H9 (cell line): Measurements from ENCODE around the gene SMIM36. TPM values are rescaled to one million over a fixed set of nuclear protein-coding genes. Genes with fewer than 3 reads are reported as not detected.

Experiments used
- DNase-seq: peaks from one replicate; pipeline ENCODE4 v3.0.0-alpha.2; 2017
- H2AFZ ChIP-seq: one replicate; pipeline ENCODE4 v1.6.1; 2013; ENCODE audit warnings: mild to moderate bottlenecking, low read length, control low read depth, moderate library complexity
- H2AK5ac ChIP-seq: 2 replicates; pipeline ENCODE4 v1.6.1; 2013; ENCODE audit warnings: low read length, control low read depth, mixed read lengths; ENCODE audit not compliant: insufficient read length
- H2BK120ac ChIP-seq: one replicate; pipeline ENCODE4 v1.6.1; 2013; ENCODE audit warnings: low read depth, mild to moderate bottlenecking, low read length, control low read depth, inconsistent platforms; ENCODE audit not compliant: poor library complexity, severe bottlenecking
- H2BK12ac ChIP-seq: 2 replicates; pipeline ENCODE4 v1.6.1; 2013; ENCODE audit warnings: low read length, control low read depth, mixed read lengths, low read depth; ENCODE audit not compliant: insufficient read length
- H2BK15ac ChIP-seq: 2 replicates; pipeline ENCODE4 v1.6.1; 2013; ENCODE audit warnings: low read depth, low read length, control low read depth
- H2BK20ac ChIP-seq: one replicate; pipeline ENCODE4 v1.6.1; 2013; ENCODE audit warnings: low read depth, mild to moderate bottlenecking, low read length, control low read depth, inconsistent platforms; ENCODE audit not compliant: poor library complexity, severe bottlenecking
- H2BK5ac ChIP-seq: 2 replicates; pipeline ENCODE4 v1.6.1; 2013; ENCODE audit warnings: low read length, control low read depth, mixed read lengths; ENCODE audit not compliant: insufficient read length
- H3K14ac ChIP-seq: 2 replicates; pipeline ENCODE4 v1.6.1; 2013; ENCODE audit warnings: low read length, control low read depth; ENCODE audit not compliant: insufficient read depth
- H3K18ac ChIP-seq: 2 replicates; pipeline ENCODE4 v1.6.1; 2013; ENCODE audit warnings: low read depth, mild to moderate bottlenecking, mixed read lengths, low read length, control low read depth; ENCODE audit not compliant: insufficient read length
- H3K23ac ChIP-seq: 2 replicates; pipeline ENCODE4 v1.6.1; 2013; ENCODE audit warnings: low read length, control low read depth, mixed read lengths, low read depth; ENCODE audit not compliant: insufficient read length
- H3K23me2 ChIP-seq: 2 replicates; pipeline ENCODE4 v1.6.1; 2013; ENCODE audit warnings: low read depth, mild to moderate bottlenecking, mixed read lengths, low read length, control low read depth; ENCODE audit not compliant: insufficient read length, poor library complexity, severe bottlenecking
- H3K27ac ChIP-seq: 2 replicates; pipeline ENCODE4 v1.5.1; 2013; ENCODE audit warnings: low read length, control low read depth, mixed read lengths, low read depth; ENCODE audit not compliant: insufficient read length
- H3K27me3 ChIP-seq: 2 replicates; pipeline ENCODE4 v1.6.1; 2013; ENCODE audit warnings: low read length, control low read depth, inconsistent platforms; ENCODE audit not compliant: insufficient read depth
- H3K4ac ChIP-seq: 2 replicates; pipeline ENCODE4 v1.6.1; 2013; ENCODE audit warnings: low read depth, mild to moderate bottlenecking, control low read depth, inconsistent platforms, low read length, moderate library complexity
- H3K4me1 ChIP-seq: 2 replicates; pipeline ENCODE4 v1.6.1; 2013; ENCODE audit warnings: low read length, control low read depth, inconsistent platforms; ENCODE audit not compliant: insufficient read depth
- H3K4me2 ChIP-seq: 2 replicates; pipeline ENCODE4 v1.6.1; 2013; ENCODE audit warnings: low read length, control low read depth, mixed read lengths; ENCODE audit not compliant: insufficient read length, insufficient read depth
- H3K56ac ChIP-seq: 2 replicates; pipeline ENCODE4 v1.6.1; 2013; ENCODE audit warnings: low read depth, mild to moderate bottlenecking, mixed read lengths, low read length, control low read depth; ENCODE audit not compliant: insufficient read length
- H3K79me1 ChIP-seq: 2 replicates; pipeline ENCODE4 v1.6.1; 2013; ENCODE audit warnings: low read depth, mild to moderate bottlenecking, moderate library complexity, low read length, control low read depth, inconsistent platforms; ENCODE audit not compliant: insufficient read depth, poor library complexity, severe bottlenecking
- H3K79me2 ChIP-seq: 2 replicates; pipeline ENCODE4 v1.6.1; 2013; ENCODE audit warnings: low read length, control low read depth, inconsistent platforms; ENCODE audit not compliant: insufficient read depth
- H3K9ac ChIP-seq: 2 replicates; pipeline ENCODE4 v1.6.1; 2013; ENCODE audit warnings: low read length, control low read depth, mixed read lengths; ENCODE audit not compliant: insufficient read length; ENCODE audit errors: extremely low read depth
- H3K9me3 ChIP-seq: one replicate; pipeline ENCODE4 v1.6.1; 2013; ENCODE audit warnings: low read depth, low read length, inconsistent platforms; ENCODE audit not compliant: control insufficient read depth
- H3T11ph ChIP-seq: one replicate; pipeline ENCODE4 v1.6.1; 2013; ENCODE audit warnings: mild to moderate bottlenecking, low read length, control low read depth, inconsistent platforms
- H4K20me1 ChIP-seq: one replicate; pipeline ENCODE4 v1.6.1; 2013; ENCODE audit not compliant: control insufficient read depth, insufficient read length, insufficient read depth
- H4K5ac ChIP-seq: 2 replicates; pipeline ENCODE4 v1.6.1; 2013; ENCODE audit warnings: low read depth, mild to moderate bottlenecking, mixed read lengths, low read length, control low read depth; ENCODE audit not compliant: insufficient read length
- H4K8ac ChIP-seq: replicated peaks from 2 replicates; pipeline ENCODE4 v1.6.1; 2013; ENCODE audit warnings: low read length, control low read depth, mixed read lengths, low read depth; ENCODE audit not compliant: insufficient read length
- H4K91ac ChIP-seq: 2 replicates; pipeline ENCODE4 v1.6.1; 2013; ENCODE audit warnings: low read depth, mild to moderate bottlenecking, moderate library complexity, mixed read lengths, low read length, control low read depth; ENCODE audit not compliant: insufficient read length
- H3K27ac Mint-ChIP-seq, 3 experiments: 2 replicates in 2 of 3; 3 replicates in 1 of 3; pipeline ENCODE4 v1.8.0; 2020 to 2021; ENCODE audit warnings: mixed read lengths in 3 of 3, mild to moderate bottlenecking in 1 of 3, moderate library complexity in 1 of 3
- H3K27me3 Mint-ChIP-seq: 2 replicates; pipeline ENCODE4 v1.8.0; 2021; ENCODE audit warnings: low read depth, mild to moderate bottlenecking, moderate library complexity, mixed read lengths
- H3K36me3 Mint-ChIP-seq, 3 experiments: 2 replicates in 2 of 3; 3 replicates in 1 of 3; pipeline ENCODE4 v1.8.0; 2020 to 2021; ENCODE audit warnings: low read depth in 3 of 3, mixed read lengths in 3 of 3; ENCODE audit not compliant: insufficient read depth in 1 of 3
- H3K4me1 Mint-ChIP-seq, 2 experiments: 2 replicates each; pipeline ENCODE4 v1.8.0; 2020; ENCODE audit warnings: mixed read lengths in 2 of 2
- H3K4me3 Mint-ChIP-seq, 2 experiments: 2 replicates in 1 of 2; 3 replicates in 1 of 2; pipeline ENCODE4 v1.8.0; 2020 to 2021; ENCODE audit warnings: mild to moderate bottlenecking in 2 of 2, mixed read lengths in 2 of 2, moderate library complexity in 1 of 2
- H3K9me3 Mint-ChIP-seq, 2 experiments: 2 replicates in 1 of 2; 3 replicates in 1 of 2; pipeline ENCODE4 v1.8.0; 2020; ENCODE audit warnings: mild to moderate bottlenecking in 2 of 2, mixed read lengths in 2 of 2, moderate library complexity in 1 of 2
- CTCF ChIP-seq: fragments of 200-600 bp; sonication (generic); conservative IDR thresholded peaks from 3 replicates; pipeline ENCODE4 v1.8.0; 2021; ENCODE audit warnings: antibody characterized with exemption, mild to moderate bottlenecking
- WGBS: extraction: QIAGEN DNeasy Blood & Tissue Kit; methylation state at CpG from one replicate; pipeline ENCODE4 v1.1.7; 2013; ENCODE audit warnings: missing lambda C conversion rate, low lambda C conversion rate, mixed read lengths; ENCODE audit not compliant: insufficient read length; ENCODE audit errors: extremely low coverage; 5-methylcytosine and 5-hydroxymethylcytosine counted together
- total RNA-seq: library from RNA; stranded (reverse); gene quantifications from 2 replicates; pipeline ENCODE4 v1.2.1, GENCODE V29; 2021

Gene SMIM36
- total RNA-seq, 1 experiment from 2014 or later, result not detected

DNA sequence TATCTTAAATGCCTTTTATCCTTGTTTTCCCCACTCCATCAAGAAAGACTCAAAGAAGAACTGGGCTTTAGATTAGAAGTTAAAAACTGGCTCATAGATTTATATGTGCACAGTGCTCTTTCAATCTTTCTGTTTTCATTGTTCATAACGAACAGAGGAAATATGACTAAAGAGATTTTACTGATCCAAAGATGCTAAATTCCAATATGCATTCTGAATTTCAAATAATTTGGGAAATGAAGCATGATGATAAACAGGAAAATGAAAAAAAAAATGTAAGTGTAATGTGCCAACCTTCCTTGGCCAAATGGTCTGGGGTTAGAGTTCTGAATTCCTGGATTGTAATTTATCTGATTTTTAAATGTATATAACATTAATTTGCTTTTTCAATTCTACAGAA is 25.0 kb upstream of the SMIM36 start:
- H2BK12ac ChIP-seq, result no peak overlapping the region
- H3K79me2 ChIP-seq, result no peaks in the 10 kb centered on the region
- no peak overlapping the region for H3K23ac ChIP-seq
- H4K91ac ChIP-seq, result no peak overlapping the region
- no peak overlapping the region for H3K18ac ChIP-seq
- Mint-ChIP-seq H3K27me3 (no peaks in the 10 kb centered on the region), H3K36me3 (no peaks in the 10 kb centered on the region), H3K4me3 (no peak overlapping the region), H3K27ac (no peak overlapping the region), H3K9me3 (no peaks in the 10 kb centered on the region), H3K4me1 (no peaks in the 10 kb centered on the region)
- H2BK5ac ChIP-seq, result no peak overlapping the region
- TF ChIP-seq CTCF, result no peak
- H2AFZ ChIP-seq, result no peak overlapping the region
- no peaks in the 10 kb centered on the region for H4K20me1 ChIP-seq
- no peak overlapping the region for H2BK120ac ChIP-seq
- no peak overlapping the region for H2AK5ac ChIP-seq
- H4K5ac ChIP-seq, result no peak overlapping the region
- no peak overlapping the region for H3T11ph ChIP-seq
- no peaks in the 10 kb centered on the region for H3K9me3 ChIP-seq
- H3K14ac ChIP-seq, result no peak overlapping the region
- H3K4ac ChIP-seq, result no peak overlapping the region
- no peak overlapping the region for H3K27ac ChIP-seq
- no peak overlapping the region for H3K9ac ChIP-seq
- no peak overlapping the region for H2BK20ac ChIP-seq
- no peaks in the 10 kb centered on the region for H3K4me1 ChIP-seq
- no peaks in the 10 kb centered on the region for H3K79me1 ChIP-seq
- no peak overlapping the region for H2BK15ac ChIP-seq
- H3K27me3 ChIP-seq, result no peaks in the 10 kb centered on the region
- no CpG with 5 or more reads among the region's 1 CpG for WGBS
- DNase-seq, result no peak
- no peak overlapping the region for H4K8ac ChIP-seq
- no peak overlapping the region for H3K56ac ChIP-seq
- H3K4me2 ChIP-seq, result no peak overlapping the region
- H3K23me2 ChIP-seq, result no peaks in the 10 kb centered on the region
